HFFc6 (cell line): Measurements from ENCODE around the gene TTLL8. TPM values are rescaled to one million over a fixed set of nuclear protein-coding genes. Genes with fewer than 3 reads are reported as not detected.

Experiments used
- DNase-seq: peaks from one replicate; pipeline ENCODE4 v3.0.0-alpha.2; 2018
- H3K27ac Mint-ChIP-seq: 2 replicates; pipeline ENCODE4 v1.8.0; 2020; ENCODE audit warnings: mild to moderate bottlenecking, mixed read lengths
- H3K27me3 Mint-ChIP-seq: 2 replicates; pipeline ENCODE4 v1.8.0; 2021; ENCODE audit warnings: mild to moderate bottlenecking, moderate library complexity, mixed read lengths; ENCODE audit not compliant: insufficient read depth
- H3K36me3 Mint-ChIP-seq: 2 replicates; pipeline ENCODE4 v1.8.0; 2021; ENCODE audit warnings: low read depth, mixed read lengths
- H3K4me1 Mint-ChIP-seq: 2 replicates; pipeline ENCODE4 v1.8.0; 2020; ENCODE audit warnings: low read depth, mixed read lengths
- H3K4me3 Mint-ChIP-seq: 2 replicates; pipeline ENCODE4 v1.8.0; 2020; ENCODE audit warnings: mild to moderate bottlenecking, moderate library complexity, mixed read lengths
- H3K9me3 Mint-ChIP-seq: 2 replicates; pipeline ENCODE4 v1.8.0; 2020; ENCODE audit warnings: mild to moderate bottlenecking, mixed read lengths
- CTCF ChIP-seq: fragments of 200-600 bp; sonication (generic); IDR thresholded peaks from 2 replicates; pipeline ENCODE4 v1.5.0; 2021; ENCODE audit warnings: antibody characterized with exemption, mild to moderate bottlenecking
- total RNA-seq, 6 experiments: library from RNA; stranded (reverse); fragmentation: NEBNext Ultra II Directional; extraction: Animal tissue kit (Norgen Biotek cat#: 25700); gene quantifications; 2 replicates in 1 of 6; 3 replicates in 5 of 6; pipeline ENCODE4 v1.2.3, GENCODE V29; 2021

TTLL8 gene
- total RNA-seq, 6 experiments from 2014 or later, result not detected

- DNase-seq, result no peak
- H3K4me1 Mint-ChIP-seq, result no peaks in the 10 kb centered on the region
- no peak overlapping the region for H3K27ac Mint-ChIP-seq
- no peak overlapping the region for H3K4me3 Mint-ChIP-seq
- no peak for TF ChIP-seq CTCF
- H3K27me3 Mint-ChIP-seq, result peaks cover 24% of the 10 kb centered on the region
- H3K36me3 Mint-ChIP-seq, result no peaks in the 10 kb centered on the region
- peaks cover 5% of the 10 kb centered on the region; the same call in 1 of the 2 replicates for H3K9me3 Mint-ChIP-seq
Measured at GRCh38 chr22:50046481-50047245, 11.4 kb downstream of the TTLL8 start.

- H3K4me1 Mint-ChIP-seq, result no peaks in the 10 kb centered on the region
- DNase-seq, result no peak
- no peaks in the 10 kb centered on the region for H3K36me3 Mint-ChIP-seq
- H3K27me3 Mint-ChIP-seq, result peaks cover 25% of the 10 kb centered on the region
- no peak for TF ChIP-seq CTCF
- H3K27ac Mint-ChIP-seq, result no peak overlapping the region
- H3K9me3 Mint-ChIP-seq, result no peaks in the 10 kb centered on the region
- H3K4me3 Mint-ChIP-seq, result no peak overlapping the region
Measured at GRCh38 chr22:50046019-50046415, 12.1 kb downstream of the TTLL8 start.

DNA sequence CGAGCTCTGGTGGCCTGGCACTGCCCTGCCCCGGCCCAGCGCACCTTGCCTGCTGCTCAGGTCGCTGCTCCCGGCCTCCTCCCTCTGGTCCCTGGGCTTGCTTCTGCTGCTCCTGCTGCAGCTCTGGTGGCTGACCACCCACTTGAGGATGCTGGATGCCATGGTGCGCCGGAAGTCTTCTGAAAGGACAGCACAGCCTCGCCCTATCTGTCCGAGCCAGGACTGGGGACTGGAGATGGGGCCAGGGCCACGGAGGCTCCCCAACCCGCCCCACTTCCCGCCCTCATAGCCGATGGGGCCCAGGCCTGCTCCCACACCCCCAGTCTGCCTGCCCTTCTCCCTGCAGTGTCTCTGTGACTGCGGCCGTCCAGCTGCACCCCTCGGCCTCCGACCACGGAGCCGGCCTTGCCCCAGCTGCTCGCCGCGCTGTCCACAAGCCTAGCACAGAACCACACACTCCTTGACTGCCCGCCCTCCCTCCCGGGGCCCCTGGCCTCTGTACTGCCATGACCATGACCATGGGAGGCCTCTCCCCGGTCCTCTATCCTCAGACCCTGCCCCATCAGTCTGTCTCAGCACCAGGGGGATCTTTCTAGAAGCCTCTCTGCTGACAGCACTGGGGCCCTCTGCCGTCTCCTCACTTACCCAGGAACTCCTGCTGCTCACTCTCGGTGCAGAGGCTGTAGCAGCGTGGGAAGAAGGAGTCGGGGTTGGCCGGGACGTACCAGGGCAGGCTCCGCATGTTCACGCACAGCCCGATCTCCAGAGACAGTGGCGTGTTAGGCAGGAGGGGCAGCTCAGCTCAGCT, 12.7 kb downstream of the TTLL8 start:
- H3K4me1 Mint-ChIP-seq, result no peaks in the 10 kb centered on the region

GRCh38 chr22:50044485-50045118, 13.5 kb downstream of the TTLL8 start:
- peaks cover under 1% of the 10 kb centered on the region; the same call in 1 of the 2 replicates for H3K9me3 Mint-ChIP-seq
- H3K36me3 Mint-ChIP-seq, result no peaks in the 10 kb centered on the region; the same call in 1 of the 2 replicates
- no peak overlapping the region for H3K4me3 Mint-ChIP-seq
- H3K27me3 Mint-ChIP-seq, result peaks cover 26% of the 10 kb centered on the region
- no peak overlapping the region for H3K27ac Mint-ChIP-seq
- DNase-seq, result no peak
- no peaks in the 10 kb centered on the region for H3K4me1 Mint-ChIP-seq
- no peak for TF ChIP-seq CTCF

More for the DNA sequence above, 12.7 kb downstream of the TTLL8 start:
- H3K4me3 Mint-ChIP-seq, result no peak overlapping the region
- no peak overlapping the region for H3K27ac Mint-ChIP-seq
- peaks cover 24% of the 10 kb centered on the region for H3K27me3 Mint-ChIP-seq
- DNase-seq, result no peak
- no peak for TF ChIP-seq CTCF
- H3K36me3 Mint-ChIP-seq, result no peaks in the 10 kb centered on the region
- no peaks in the 10 kb centered on the region for H3K9me3 Mint-ChIP-seq

DNA sequence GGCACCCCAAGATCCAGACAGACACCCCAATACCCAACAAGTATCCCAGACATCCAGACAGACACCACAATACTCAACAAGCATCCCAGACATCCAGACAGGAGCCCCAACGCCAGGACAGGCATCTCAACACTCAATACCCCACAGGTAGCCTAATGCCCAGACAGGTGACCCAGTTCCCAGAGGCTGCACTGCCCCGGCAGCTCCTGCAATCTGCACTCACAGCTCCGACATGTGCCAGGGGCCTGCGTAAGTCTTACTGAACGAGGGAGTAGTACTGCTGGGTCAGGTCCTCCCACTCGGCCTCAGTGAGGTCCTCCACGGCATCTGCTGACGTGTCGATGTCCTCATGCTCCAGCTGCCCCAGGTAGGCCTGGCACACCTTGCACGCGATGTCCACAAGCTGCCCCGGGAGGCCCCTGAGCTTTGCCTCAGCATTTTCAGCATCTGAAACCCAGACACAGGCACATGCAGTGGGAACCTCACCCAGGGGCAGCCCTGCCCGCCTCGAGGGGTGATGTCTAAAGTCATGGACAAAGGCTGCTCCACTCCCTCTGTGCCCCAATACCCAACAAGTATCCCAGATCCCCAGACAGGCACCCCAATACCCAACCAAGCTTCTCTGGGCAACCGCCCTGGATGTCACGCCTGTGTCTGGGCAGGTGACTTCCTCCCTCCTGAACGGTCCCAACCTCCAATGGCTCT, 16.6 kb downstream of the TTLL8 start:
- H3K27me3 Mint-ChIP-seq, result peaks cover 29% of the 10 kb centered on the region
- no peak overlapping the region for H3K4me3 Mint-ChIP-seq

More for the DNA sequence above, 16.6 kb downstream of the TTLL8 start:
- no peak for DNase-seq
- Mint-ChIP-seq H3K4me1 (no peaks in the 10 kb centered on the region), H3K9me3 (peaks cover 15% of the 10 kb centered on the region; the same call in 1 of the 2 replicates), H3K27ac (no peak overlapping the region), H3K36me3 (peaks cover 6% of the 10 kb centered on the region; the same call in 1 of the 2 replicates)
- no peak for TF ChIP-seq CTCF
